CD4-positive, alpha-beta T cell treated with Interleukin-4 for 4 hours (primary cell): ENCODE results near the gene TMEM40.
A peak's percentile ranks its signal among the peaks of the same experiment; 100 is the strongest.

Source experiments
- DNase-seq: peaks from one replicate; pipeline ENCODE4 v3.0.0-alpha.2; 2020

TMEM40 gene

DNA sequence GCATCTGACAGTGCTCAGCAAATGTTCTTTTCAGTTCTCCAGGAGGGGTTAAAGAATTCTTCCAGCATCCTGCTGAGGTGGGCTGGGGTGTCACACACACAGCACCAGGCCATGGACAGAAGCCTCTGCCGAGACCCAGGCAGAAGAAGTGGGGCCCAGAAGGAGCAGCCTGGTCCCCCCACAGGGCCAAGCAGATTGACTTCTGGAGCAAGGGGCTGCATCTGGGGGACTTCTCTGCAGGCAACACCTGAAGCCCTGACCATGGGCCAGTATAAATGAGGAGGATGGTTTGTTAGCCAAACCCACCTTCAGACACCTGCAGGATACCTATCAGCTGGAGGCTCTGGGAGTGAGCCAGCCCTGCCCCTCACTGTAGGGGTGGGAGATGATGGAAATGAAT lies 16.2 kb upstream of the TMEM40 start:
- DNase-seq: no peak

GRCh38 chr3:12774619-12775018 lies 15.6 kb upstream of the TMEM40 start:
- DNase-seq: no peak

DNA sequence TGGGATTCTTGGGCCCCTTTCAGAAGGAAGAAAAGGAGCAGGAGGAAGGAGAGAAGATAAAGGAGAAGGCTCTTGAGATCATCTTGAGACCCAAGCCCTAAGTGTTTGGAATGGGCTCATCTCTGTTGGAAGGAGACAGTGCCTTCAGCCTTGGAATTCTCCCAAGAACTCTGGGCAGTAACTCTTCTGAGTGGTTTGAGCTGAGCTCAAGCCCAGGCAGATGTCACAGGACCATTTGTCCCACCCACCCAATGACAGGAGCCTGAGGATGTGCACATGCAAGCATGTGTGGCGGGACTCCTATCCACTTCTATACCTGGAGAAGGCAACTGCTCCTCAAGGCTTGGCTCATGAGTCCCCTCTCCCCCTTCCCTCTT lies 14.6 kb upstream of the TMEM40 start:
- DNase-seq: no peak

DNA sequence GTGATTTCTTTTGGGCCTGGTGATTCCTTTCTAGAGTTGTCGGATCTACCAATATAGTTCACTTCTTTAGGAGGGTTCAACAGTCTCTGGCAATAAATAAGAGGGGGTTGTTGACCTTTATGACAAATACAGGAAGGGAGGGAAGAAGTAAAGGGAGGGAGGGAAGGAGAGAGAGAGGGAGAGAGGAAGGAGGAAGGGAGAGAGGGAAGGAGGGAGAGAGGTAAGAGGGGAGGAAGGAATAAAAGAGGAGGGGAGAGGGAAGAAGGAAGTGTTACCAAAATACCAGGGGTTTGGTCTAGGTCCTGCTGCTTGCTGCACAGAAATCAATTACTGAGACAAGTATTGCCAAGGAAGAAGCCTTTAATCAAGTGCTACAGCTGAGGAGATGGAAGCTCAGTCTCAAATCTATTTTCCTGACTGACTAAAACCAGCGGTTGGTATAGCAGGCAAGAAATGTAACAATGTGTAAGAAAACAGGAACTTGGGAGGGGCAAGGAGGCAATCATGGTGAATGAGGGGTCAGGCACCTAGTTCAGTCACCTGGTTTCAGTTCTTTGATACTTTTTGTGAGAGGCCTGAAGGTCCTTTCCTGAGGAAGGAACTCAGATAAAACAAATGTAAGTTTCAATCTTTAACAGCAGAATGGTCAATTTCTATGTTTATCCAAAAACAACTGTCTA lies 14.1 kb upstream of the TMEM40 start:
- DNase-seq: no peak

DNA sequence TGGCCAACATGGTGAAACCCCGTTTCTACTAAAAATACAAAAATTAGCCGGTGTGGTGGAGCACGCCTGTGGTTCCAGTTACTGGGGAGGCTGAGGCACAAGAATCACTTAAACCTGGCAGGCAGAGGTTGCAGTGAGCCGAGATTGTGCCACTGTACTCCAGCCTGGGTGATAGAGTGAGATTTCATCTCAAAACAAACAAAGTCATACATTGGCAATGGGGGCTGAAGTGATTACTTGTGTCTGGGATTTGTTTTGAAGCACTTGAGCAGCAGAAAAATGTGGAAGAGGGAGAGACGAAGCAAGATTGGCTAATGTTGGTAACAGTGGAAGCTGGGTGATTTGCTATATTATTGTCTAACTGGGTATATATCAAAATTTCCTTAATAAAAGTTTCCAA lies 13.4 kb upstream of the TMEM40 start:
- DNase-seq: no peak

- no peak for DNase-seq
Measured at GRCh38 chr3:12771236-12771635, 12.2 kb upstream of the TMEM40 start.

DNA sequence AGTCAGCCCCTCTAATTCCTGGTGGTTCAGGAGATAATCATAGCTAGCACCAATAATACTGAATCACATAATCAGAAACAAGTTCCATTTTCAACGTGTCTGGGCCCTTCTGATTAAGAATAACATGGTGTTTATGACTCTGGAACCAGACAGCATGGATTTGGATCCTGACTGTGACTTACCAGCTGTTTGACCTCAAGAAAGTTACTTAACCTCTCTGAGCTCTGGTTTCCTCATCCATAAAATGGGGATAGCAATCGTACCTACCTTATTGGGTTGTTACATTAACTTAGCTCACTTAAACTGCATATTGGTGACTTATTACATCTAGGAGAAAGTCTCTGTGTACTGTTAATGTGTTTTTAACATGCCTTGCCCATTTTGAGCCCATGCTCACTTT lies 10.7 kb upstream of the TMEM40 start:
- DNase-seq: no peak

- no peak for DNase-seq
Measured at GRCh38 chr3:12768579-12769527, 9.8 kb upstream of the TMEM40 start.

GRCh38 chr3:12766541-12766940 lies 7.5 kb upstream of the TMEM40 start:
- DNase-seq: no peak

DNA sequence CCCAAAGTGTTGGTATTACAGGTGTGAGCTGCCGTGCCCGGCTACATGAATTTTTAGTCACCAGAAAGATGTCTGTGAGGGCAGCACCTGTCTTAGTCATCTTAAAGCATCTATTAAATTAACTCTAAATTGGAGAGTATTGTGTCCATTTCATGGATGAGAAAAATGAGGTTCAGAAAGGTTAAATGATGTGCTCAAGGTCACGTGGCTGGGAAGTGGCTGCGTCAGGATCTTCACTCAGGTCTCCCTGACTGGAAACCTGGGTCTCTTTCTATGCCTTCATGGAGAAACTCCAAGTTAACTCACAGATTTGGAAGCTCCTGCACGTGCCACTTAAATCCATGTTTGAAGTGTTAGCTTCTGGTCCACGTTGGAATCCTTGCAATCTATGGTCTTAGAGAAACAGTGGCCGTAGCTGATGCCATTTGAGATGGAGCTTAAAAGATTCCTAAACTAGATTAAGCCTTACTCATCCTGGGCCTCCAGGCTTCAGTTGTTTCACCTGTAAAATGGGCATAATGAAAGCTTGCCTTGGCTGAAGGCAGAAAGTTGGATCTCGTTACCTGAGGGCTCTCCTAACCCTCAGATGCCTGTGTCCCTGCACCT lies 5.2 kb upstream of the TMEM40 start:
- DNase-seq: no peak

DNA sequence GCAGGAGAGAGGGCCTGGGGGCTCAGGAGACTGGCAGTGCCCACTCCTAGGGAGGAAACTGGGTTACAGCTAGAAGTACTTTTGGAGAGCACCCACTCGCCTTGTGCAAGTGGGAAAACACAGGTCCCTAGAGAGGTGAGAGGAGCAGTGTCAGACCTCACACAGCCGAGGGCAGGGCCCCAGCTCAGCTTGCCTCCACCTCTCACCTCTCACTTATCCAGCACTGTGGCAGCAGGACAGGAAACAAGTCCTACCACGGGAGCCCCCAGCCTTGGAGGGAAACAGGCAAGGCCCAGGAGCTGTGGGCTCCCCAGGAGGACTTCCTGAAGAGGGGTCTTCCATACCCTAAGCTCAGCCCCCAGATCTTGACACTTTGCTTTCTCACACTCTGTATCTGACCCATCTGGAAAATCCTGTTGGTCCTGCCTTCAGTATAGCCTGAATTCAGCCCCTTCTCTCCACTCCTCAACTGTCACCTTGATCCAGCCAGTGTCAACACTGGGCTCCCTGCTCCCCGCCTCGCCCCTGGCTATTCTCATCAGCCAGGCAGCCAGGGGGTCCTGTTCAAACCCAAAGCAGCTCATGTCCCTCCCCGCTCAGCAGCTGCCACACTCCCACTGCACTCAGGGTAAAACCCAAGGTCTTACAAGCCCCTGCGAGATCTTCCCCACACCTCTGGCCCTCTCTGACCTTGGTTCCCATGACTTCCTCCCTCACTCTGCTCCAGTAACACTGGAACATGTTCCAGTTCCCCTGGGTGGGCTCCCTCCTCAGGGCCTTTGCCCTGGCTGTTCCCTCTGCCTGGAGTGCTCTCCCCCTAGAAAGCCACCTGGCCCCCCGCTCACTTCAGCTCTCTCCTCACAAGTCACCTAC lies 870 bp upstream of the TMEM40 start:
- no peak for DNase-seq

- DNase-seq: no peak
Measured at GRCh38 chr3:12758025-12758781, 856 bp downstream of the TMEM40 start.

DNA sequence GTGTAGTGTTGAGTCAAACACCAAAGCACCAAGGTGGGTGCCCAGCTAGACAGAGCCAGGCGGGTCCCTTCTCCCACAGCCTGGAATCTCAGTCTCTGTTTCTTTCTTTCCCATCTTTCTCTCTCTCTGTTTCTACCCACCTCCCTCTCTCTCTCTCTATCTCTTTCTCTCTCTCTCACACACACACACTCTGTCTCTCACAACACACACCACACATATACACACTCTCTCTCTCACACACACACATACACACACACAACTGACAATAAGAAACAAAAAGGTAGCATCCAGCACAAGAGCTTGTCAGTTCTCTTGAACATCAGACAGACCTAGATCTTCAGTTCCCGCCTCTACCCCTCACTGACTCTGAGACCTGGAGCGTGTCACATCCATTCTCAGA lies 2.4 kb downstream of the TMEM40 start:
- no peak for DNase-seq

DNA sequence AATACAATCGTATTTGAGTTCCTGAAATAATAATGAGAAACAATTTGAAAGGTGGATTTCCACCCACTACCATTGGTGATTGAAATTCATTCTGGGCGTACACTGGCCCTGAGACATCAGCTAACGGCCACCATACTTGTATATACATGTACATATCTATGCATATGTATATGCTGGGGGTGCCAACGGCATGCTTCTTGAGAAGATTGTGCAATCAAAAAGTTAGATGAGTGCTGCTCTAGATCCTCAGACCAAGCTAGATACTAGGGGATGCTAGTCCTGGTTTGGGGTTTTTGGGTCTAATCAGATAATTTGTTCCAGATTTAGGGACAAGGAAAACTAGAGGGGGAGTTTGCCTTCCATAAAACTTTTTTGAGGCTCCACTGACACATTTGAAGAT lies 2.9 kb downstream of the TMEM40 start:
- DNase-seq: no peak

- DNase-seq: no peak
Measured at GRCh38 chr3:12755754-12756153, 3.3 kb downstream of the TMEM40 start.

- no peak for DNase-seq
Measured at GRCh38 chr3:12754313-12754712, 4.7 kb downstream of the TMEM40 start.

GRCh38 chr3:12753275-12754028 lies 5.6 kb downstream of the TMEM40 start:
- DNase-seq: no peak

DNA sequence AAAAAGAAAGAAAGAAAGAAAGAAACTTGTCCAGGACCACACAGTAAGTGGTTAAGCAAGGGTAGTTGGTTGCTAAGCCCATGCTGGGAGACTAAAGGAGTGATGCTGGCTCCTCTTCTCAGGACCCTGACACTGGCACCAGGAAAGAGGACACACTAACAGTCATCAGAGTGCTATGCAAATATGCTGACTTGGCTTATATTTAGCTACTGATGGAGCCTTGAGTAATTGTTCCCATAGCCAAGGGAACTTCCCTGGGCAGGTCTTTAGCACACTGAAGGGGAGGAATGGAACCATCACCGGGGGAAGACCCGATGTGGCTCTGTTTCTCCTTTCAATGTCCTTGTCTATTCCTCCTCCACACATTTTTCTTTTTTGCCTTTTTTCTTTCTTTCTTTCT lies 6.2 kb downstream of the TMEM40 start:
- DNase-seq: no peak

GRCh38 chr3:12752102-12752501 lies 7.0 kb downstream of the TMEM40 start:
- no peak for DNase-seq

GRCh38 chr3:12751571-12751970 lies 7.5 kb downstream of the TMEM40 start:
- no peak for DNase-seq

DNA sequence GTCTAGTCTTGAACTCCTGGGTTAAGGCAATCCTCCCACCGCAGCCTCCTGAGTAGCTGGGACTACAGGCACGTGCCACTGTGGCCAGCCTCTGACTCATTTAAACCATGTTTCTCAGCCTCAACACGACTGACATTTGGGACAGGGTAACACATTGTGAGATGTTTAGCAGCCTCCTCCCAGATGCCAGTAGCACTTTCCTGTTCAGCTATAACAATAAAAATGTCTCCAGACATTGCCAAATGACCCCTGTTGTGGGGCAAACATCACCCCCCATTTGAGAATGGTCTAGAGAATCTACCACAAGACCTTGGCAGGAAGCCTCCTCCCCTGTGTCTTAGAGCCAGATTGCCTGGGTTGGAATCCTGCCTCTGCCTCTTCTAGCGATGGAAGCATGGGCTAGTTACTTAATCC lies 8.4 kb downstream of the TMEM40 start:
- DNase-seq: peak; percentile 7
